ENCODE measurements around the gene KIAA1671.

DNA sequence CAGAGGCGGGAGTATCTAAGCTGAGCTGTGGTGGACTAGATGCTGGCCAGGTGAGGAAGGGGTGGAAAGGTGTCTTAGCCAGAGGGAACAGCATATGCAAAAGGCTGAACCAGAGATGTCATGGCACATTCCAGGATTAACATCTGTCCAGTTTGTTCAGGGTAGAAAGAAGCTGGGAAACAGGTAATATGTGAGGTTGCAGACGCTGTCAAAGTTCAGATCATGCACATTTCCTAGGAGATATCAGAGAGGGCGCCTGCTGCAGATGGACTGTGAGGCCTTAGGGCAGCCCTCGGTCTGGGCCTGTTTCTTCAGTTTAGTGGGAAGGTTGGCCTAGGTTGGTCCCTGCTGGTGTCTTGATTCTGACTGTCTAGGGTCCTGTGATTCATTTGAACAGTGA lies 149.5 kb downstream of the KIAA1671 start:
- TF ChIP-seq, protein P1, sequence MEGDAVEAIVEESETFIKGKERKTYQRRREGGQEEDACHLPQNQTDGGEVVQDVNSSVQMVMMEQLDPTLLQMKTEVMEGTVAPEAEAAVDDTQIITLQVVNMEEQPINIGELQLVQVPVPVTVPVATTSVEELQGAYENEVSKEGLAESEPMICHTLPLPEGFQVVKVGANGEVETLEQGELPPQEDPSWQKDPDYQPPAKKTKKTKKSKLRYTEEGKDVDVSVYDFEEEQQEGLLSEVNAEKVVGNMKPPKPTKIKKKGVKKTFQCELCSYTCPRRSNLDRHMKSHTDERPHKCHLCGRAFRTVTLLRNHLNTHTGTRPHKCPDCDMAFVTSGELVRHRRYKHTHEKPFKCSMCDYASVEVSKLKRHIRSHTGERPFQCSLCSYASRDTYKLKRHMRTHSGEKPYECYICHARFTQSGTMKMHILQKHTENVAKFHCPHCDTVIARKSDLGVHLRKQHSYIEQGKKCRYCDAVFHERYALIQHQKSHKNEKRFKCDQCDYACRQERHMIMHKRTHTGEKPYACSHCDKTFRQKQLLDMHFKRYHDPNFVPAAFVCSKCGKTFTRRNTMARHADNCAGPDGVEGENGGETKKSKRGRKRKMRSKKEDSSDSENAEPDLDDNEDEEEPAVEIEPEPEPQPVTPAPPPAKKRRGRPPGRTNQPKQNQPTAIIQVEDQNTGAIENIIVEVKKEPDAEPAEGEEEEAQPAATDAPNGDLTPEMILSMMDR (conservative IDR thresholded peaks at IDR 0.05; ENCODE audit: low read length): no peak
- TF ChIP-seq EZH2phosphoT487 (IDR thresholded peaks at IDR 0.05; ENCODE audit: borderline replicate concordance): no peak

Data from Loucy (cell line).